ENCODE data around the gene NMT2.

NMT2 gene

GRCh38 chr10:15152556-15152955 is 15.9 kb downstream of the NMT2 start:
- FAIRE-seq (no peak), DNase-seq (ENCODE audit: insufficient read length, low spot score) (no peak)
- TF ChIP-seq CTCF (IDR thresholded peaks at IDR 0.05; ENCODE audit: insufficient read depth, missing control alignments), result no peak

GRCh38 chr10:15150563-15150962 is 17.9 kb downstream of the NMT2 start:
- DNase-seq (ENCODE audit: insufficient read length, low spot score) (no peak), FAIRE-seq (no peak)
- TF ChIP-seq CTCF (IDR thresholded peaks at IDR 0.05; ENCODE audit: insufficient read depth, missing control alignments), result no peak

GRCh38 chr10:15149042-15149771 is 19.3 kb downstream of the NMT2 start:
- FAIRE-seq (peak; percentile 11), DNase-seq (ENCODE audit: insufficient read length, low spot score) (no peak)
- no peak for TF ChIP-seq CTCF (IDR thresholded peaks at IDR 0.05; ENCODE audit: insufficient read depth, missing control alignments)

- no peak for TF ChIP-seq CTCF (IDR thresholded peaks at IDR 0.05; ENCODE audit: insufficient read depth, missing control alignments)
- DNase-seq (ENCODE audit: insufficient read length, low spot score), result no peak
- FAIRE-seq, result no peak
Observed at GRCh38 chr10:15147594-15148392, 20.7 kb downstream of the NMT2 start.

GRCh38 chr10:15146366-15146765 is 22.1 kb downstream of the NMT2 start:
- TF ChIP-seq CTCF (IDR thresholded peaks at IDR 0.05; ENCODE audit: insufficient read depth, missing control alignments), result peak; percentile 6
- FAIRE-seq, result no peak
- no peak for DNase-seq (ENCODE audit: insufficient read length, low spot score)

GRCh38 chr10:15144788-15145187 is 23.7 kb downstream of the NMT2 start:
- DNase-seq (ENCODE audit: insufficient read length, low spot score), result no peak
- no peak for FAIRE-seq
- TF ChIP-seq CTCF (IDR thresholded peaks at IDR 0.05; ENCODE audit: insufficient read depth, missing control alignments), result no peak

Data from D721Med (cell line).